NCI-H748 (cell line): ENCODE measurements around the gene ZBTB38.
A peak's percentile ranks its signal among the peaks of the same experiment; 100 is the strongest.

Experiments used
- DNase-seq: peaks from one replicate; lab custom pipeline; 2025; ENCODE audit not compliant: unreplicated experiment; lab: John Stamatoyannopoulos, UW

The ZBTB38 gene

GRCh38 chr3:141384575-141384974, 16.3 kb downstream of the ZBTB38 start:
- no peak for DNase-seq

GRCh38 chr3:141385406-141386125, 17.3 kb downstream of the ZBTB38 start:
- no peak for DNase-seq

GRCh38 chr3:141386126-141386488, 17.8 kb downstream of the ZBTB38 start:
- DNase-seq = no peak

GRCh38 chr3:141386611-141387111, 18.4 kb downstream of the ZBTB38 start:
- peak; percentile 63 for DNase-seq

GRCh38 chr3:141387516-141387915, 19.2 kb downstream of the ZBTB38 start:
- DNase-seq = no peak

- no peak for DNase-seq
Measured at GRCh38 chr3:141388395-141388794, 20.1 kb downstream of the ZBTB38 start.

GRCh38 chr3:141388823-141389621, 20.7 kb downstream of the ZBTB38 start:
- peak; percentile 14 for DNase-seq

- no peak for DNase-seq
Measured at GRCh38 chr3:141389703-141390102, 21.4 kb downstream of the ZBTB38 start.

- no peak for DNase-seq
Measured at GRCh38 chr3:141390747-141391146, 22.4 kb downstream of the ZBTB38 start.

GRCh38 chr3:141391298-141391990, 23.1 kb downstream of the ZBTB38 start:
- DNase-seq = no peak

- DNase-seq = no peak
Measured at GRCh38 chr3:141391991-141392316, 23.6 kb downstream of the ZBTB38 start.

GRCh38 chr3:141392416-141392815, 24.1 kb downstream of the ZBTB38 start:
- no peak for DNase-seq

- peak; percentile 29 for DNase-seq
Measured at GRCh38 chr3:141392897-141393734, 24.8 kb downstream of the ZBTB38 start.

GRCh38 chr3:141393735-141394076, 25.4 kb downstream of the ZBTB38 start:
- DNase-seq = no peak

- DNase-seq = no peak
Measured at GRCh38 chr3:141394560-141394959, 26.3 kb downstream of the ZBTB38 start.

- DNase-seq = no peak
Measured at GRCh38 chr3:141395005-141395589, 26.8 kb downstream of the ZBTB38 start.

- DNase-seq = no peak
Measured at GRCh38 chr3:141397996-141398395, 29.7 kb downstream of the ZBTB38 start.

GRCh38 chr3:141399200-141399599, 30.9 kb downstream of the ZBTB38 start:
- no peak for DNase-seq

GRCh38 chr3:141400073-141400971, 32.0 kb downstream of the ZBTB38 start:
- no peak for DNase-seq

- DNase-seq = no peak
Measured at GRCh38 chr3:141401095-141401494, 32.8 kb downstream of the ZBTB38 start.
